GM12891 (cell line): Measurements from ENCODE around the gene MEF2D.

Source experiments
- POLR2A ChIP-seq: IDR thresholded peaks from 2 replicates; pipeline ENCODE4 v1.6.1; 2011; ENCODE audit warnings: low read depth, low read length, control low read depth
- POLR2AphosphoS5 ChIP-seq: IDR thresholded peaks from 2 replicates; pipeline ENCODE4 v1.6.1; 2011; ENCODE audit warnings: low read depth, low read length, control low read depth
- POU2F2 ChIP-seq: IDR thresholded peaks from 2 replicates; pipeline ENCODE4 v1.6.1; 2011; ENCODE audit warnings: low read depth, mild to moderate bottlenecking, control low read depth, low read length, moderate library complexity
- SPI1 ChIP-seq: IDR thresholded peaks from 2 replicates; pipeline ENCODE4 v1.6.1; 2011; ENCODE audit warnings: low read depth, low read length, control low read depth
- TAF1 ChIP-seq: IDR thresholded peaks from 2 replicates; pipeline ENCODE4 v1.6.1; 2011; ENCODE audit warnings: low read depth, low read length, control low read depth

DNA sequence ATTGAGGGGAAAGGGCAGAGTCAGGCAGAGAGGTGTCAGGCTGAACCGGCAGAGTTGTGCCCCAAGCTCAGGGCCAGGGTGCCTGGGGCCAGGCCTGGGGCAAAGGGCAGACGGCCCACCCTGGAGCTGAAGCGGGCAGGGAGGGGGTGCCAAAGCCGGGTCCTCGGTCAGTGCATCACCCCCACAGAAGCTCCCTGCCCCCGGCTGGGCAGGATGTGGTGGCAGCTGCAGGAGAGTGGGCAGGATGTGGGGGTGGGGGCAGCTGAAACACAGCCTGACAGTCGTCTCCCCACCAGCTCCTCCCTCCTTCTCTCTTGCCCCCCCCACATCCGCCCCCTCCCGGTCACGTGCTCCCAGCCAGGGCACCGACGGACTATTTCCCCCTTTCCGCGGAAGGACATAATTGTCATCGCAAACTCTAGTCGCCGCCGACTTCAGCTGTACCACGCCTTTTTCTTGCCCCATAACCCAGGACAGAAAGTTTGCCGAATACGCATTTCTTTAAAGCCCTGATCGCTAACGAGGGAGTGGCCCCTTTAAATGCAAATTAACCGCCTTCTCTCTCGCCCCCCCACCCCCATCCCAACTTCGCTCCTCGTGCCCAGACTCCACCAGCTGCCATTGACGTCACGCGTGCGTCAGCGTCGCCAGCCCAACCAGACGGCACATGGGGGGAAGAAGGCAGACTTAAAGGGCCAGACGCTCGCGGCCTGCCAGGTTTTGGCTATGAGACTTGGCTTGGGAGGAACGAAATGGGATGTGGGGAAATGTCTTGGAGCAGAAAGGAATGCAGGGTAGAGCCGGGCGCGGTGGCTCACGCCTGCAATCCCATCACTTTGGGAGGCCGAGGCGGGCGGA, 4.5 kb upstream of the MEF2D start:
- TF ChIP-seq POLR2A: 0 out of 2 replicates have a peak, but pooled peaks have one; percentile 42
- no peak; the same call in 1 of the 2 replicates for TF ChIP-seq POLR2AphosphoS5
- TF ChIP-seq POU2F2: peak; percentile 99
- TF ChIP-seq SPI1: no peak
- no peak for TF ChIP-seq TAF1
